OCI-LY3 (cell line): ENCODE measurements around the gene TUBA1A.
"Not testable (repeated sequence)": the region's sequence is repeated elsewhere in the genome, so short reads cannot be mapped to it uniquely, and the experiment has no call there.

Source experiments
- EZH2phosphoT487 ChIP-seq: fragments of 200-600 bp; shearing (Covaris generic); IDR thresholded peaks from 2 replicates; pipeline ENCODE4 v1.6.1; 2018; ENCODE audit warnings: antibody characterized with exemption, mixed run types, low read depth
- TF ChIP-seq, protein P1 (sequence below): fragments of 200-600, 300-600 bp; sonication (generic); IDR thresholded peaks from 2 replicates; pipeline ENCODE4 v1.5.1; 2014; ENCODE audit warnings: antibody characterized with exemption, low read length, low read depth

DNA sequence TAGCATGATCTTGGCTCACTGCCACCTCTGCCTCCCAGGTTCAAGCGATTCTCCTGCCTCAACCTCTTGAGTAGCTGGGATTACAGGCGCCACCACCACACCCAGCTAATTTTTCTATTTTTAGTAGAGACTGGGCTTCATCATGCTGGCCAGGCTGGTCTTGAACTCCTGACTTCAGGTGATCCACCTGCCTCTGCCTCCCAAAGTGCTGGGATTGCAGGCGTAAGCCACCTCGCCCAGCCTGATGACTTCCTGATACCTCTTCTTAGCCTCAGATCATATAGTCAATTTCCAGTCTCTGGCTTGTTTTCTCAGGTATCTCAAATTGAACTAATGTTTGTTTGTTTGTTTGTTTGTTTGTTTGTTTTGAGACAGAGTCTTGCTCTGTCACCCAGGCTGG, 4.9 kb upstream of the TUBA1A start:
- not testable (repeated sequence) for TF ChIP-seq EZH2phosphoT487
- TF ChIP-seq, protein P1, sequence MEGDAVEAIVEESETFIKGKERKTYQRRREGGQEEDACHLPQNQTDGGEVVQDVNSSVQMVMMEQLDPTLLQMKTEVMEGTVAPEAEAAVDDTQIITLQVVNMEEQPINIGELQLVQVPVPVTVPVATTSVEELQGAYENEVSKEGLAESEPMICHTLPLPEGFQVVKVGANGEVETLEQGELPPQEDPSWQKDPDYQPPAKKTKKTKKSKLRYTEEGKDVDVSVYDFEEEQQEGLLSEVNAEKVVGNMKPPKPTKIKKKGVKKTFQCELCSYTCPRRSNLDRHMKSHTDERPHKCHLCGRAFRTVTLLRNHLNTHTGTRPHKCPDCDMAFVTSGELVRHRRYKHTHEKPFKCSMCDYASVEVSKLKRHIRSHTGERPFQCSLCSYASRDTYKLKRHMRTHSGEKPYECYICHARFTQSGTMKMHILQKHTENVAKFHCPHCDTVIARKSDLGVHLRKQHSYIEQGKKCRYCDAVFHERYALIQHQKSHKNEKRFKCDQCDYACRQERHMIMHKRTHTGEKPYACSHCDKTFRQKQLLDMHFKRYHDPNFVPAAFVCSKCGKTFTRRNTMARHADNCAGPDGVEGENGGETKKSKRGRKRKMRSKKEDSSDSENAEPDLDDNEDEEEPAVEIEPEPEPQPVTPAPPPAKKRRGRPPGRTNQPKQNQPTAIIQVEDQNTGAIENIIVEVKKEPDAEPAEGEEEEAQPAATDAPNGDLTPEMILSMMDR, result not testable (repeated sequence)
